ENCODE results near the gene BMPR1B. TPM values are rescaled to one million over a fixed set of nuclear protein-coding genes. Genes with fewer than 3 reads are reported as not detected.

Gene BMPR1B
- total RNA-seq, 1 donor from 2014 or later = not detected

DNA sequence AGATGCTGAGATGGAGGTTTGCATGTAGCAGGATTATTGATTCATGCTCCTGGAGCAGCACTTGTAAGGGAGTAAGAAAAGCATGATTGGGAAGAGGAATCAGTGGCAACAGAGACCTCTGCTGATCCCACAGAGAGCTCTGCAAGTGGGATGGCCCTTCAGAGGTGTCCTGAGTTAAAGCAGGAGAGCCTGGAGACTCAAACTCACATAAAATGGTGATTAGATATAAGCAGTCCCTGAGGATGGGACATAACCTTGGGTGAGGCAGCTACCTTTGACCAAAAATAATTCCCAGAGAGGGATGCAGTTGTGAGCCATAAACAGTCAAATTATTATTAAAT is 25.4 kb upstream of the BMPR1B start:
- ATAC-seq (ENCODE audit: low read depth) (no peak), DNase-seq (no peak)
- ChIA-PET POLR2A (no interaction called here), CTCF (no interaction called here)
- intact Hi-C loops (cut with micrococcal nuclease) = no loop called here
- Mint-ChIP-seq H3K9me3 (no peaks in the 10 kb centered on the region), H3K4me3 (no peak overlapping the region), H3K4me1 (no peaks in the 10 kb centered on the region), H3K27me3 (peaks cover 2% of the 10 kb centered on the region), H3K27ac (no peak overlapping the region), H3K36me3 (ENCODE audit: low read depth) (no peaks in the 10 kb centered on the region)
- TF ChIP-seq, protein P1, sequence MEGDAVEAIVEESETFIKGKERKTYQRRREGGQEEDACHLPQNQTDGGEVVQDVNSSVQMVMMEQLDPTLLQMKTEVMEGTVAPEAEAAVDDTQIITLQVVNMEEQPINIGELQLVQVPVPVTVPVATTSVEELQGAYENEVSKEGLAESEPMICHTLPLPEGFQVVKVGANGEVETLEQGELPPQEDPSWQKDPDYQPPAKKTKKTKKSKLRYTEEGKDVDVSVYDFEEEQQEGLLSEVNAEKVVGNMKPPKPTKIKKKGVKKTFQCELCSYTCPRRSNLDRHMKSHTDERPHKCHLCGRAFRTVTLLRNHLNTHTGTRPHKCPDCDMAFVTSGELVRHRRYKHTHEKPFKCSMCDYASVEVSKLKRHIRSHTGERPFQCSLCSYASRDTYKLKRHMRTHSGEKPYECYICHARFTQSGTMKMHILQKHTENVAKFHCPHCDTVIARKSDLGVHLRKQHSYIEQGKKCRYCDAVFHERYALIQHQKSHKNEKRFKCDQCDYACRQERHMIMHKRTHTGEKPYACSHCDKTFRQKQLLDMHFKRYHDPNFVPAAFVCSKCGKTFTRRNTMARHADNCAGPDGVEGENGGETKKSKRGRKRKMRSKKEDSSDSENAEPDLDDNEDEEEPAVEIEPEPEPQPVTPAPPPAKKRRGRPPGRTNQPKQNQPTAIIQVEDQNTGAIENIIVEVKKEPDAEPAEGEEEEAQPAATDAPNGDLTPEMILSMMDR (IDR thresholded peaks at IDR 0.05) = no peak

DNA sequence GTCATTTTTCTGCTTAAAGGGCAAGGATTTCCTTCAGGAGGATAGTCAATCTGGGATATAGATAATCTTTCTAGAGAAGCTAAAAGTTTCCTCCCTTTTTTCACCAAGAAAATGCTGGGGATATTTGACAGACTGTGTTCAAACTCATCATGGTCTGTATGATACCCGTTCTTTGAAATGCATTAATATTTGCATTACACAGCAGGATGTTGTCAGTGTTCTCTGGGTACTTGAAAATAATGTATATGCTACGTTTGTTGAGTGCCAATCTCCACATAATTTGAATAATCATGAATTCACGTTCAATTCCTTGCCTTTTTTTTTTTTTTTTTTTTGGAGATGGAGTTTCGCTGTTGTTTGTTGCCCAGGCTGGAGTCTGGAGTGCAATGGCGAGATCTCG is 18.0 kb upstream of the BMPR1B start:
- TF ChIP-seq, protein P1 (IDR thresholded peaks at IDR 0.05) = no peak
- intact Hi-C loops (cut with micrococcal nuclease) = no loop called here
- no peaks in the 10 kb centered on the region for H3K9me3 Mint-ChIP-seq
- H3K4me1 Mint-ChIP-seq = no peaks in the 10 kb centered on the region
- peaks cover 7% of the 10 kb centered on the region for H3K27me3 Mint-ChIP-seq
- H3K4me3 Mint-ChIP-seq = no peak overlapping the region
- no peak for DNase-seq
- no peaks in the 10 kb centered on the region for H3K36me3 Mint-ChIP-seq (ENCODE audit: low read depth)
- ATAC-seq (ENCODE audit: low read depth) = no peak
- CTCF ChIA-PET = no interaction called here
- POLR2A ChIA-PET = no interaction called here
- no peak overlapping the region for H3K27ac Mint-ChIP-seq

GRCh38 chr4:94741304-94741703 is 16.5 kb upstream of the BMPR1B start:
- Mint-ChIP-seq H3K27me3 (peaks cover 9% of the 10 kb centered on the region), H3K36me3 (ENCODE audit: low read depth) (no peaks in the 10 kb centered on the region), H3K4me3 (no peak overlapping the region), H3K27ac (no peak overlapping the region), H3K9me3 (no peaks in the 10 kb centered on the region), H3K4me1 (no peaks in the 10 kb centered on the region)
- intact Hi-C loops (cut with micrococcal nuclease) = no loop called here
- ChIA-PET POLR2A (no interaction called here), CTCF (no interaction called here)
- ATAC-seq (ENCODE audit: low read depth) = no peak
- TF ChIP-seq, protein P1 (IDR thresholded peaks at IDR 0.05) = no peak
- DNase-seq = no peak

DNA sequence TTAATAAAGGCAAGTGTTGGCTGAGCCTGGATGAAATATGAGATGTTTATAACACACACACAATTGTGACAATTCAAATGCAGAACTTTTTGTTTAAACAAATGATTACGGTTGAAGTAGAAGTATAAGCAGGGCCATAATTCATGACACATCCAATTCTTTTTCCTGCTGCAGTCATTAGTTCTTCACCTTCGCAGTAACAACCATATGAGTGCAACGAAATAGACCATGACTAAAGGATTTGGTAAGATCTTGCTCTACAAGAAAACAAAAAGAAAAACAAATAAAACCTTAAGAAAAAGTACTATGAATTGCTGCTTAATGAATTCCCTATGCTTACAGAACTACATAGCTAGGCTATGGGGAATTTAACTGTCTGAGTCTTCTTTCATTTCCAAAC is 13.9 kb upstream of the BMPR1B start:
- H3K27me3 Mint-ChIP-seq = peaks cover 11% of the 10 kb centered on the region
- H3K4me3 Mint-ChIP-seq = no peak overlapping the region
- TF ChIP-seq, protein P1 (IDR thresholded peaks at IDR 0.05) = no peak
- POLR2A ChIA-PET = no interaction called here
- no peaks in the 10 kb centered on the region for H3K4me1 Mint-ChIP-seq
- H3K27ac Mint-ChIP-seq = no peak overlapping the region
- CTCF ChIA-PET = no interaction called here
- DNase-seq = no peak
- intact Hi-C loops (cut with micrococcal nuclease) = no loop called here
- H3K9me3 Mint-ChIP-seq = no peaks in the 10 kb centered on the region
- no peak for ATAC-seq (ENCODE audit: low read depth)
- H3K36me3 Mint-ChIP-seq (ENCODE audit: low read depth) = no peaks in the 10 kb centered on the region

DNA sequence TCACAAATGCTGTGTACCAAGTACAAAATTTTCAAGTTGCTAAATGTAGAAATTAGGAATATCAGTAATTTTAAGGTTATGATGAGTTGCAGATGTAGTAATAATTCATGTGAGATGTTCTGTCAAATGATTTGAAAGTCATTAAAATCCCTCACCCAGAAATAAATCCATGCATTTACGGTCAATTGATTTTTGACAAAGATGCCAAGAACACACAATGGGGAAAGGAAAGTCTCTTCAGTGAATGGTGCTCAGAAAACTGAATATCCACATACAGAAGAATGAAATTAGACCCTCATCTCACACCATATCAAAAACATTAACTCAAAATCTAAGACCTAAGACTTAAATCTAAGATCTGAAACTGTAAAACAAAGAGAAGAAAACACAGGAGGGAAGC is 12.9 kb upstream of the BMPR1B start:
- no peaks in the 10 kb centered on the region for H3K36me3 Mint-ChIP-seq (ENCODE audit: low read depth)
- intact Hi-C loops (cut with micrococcal nuclease) = no loop called here

More for the DNA sequence above, 12.9 kb upstream of the BMPR1B start:
- no peak for DNase-seq
- ChIA-PET CTCF (no interaction called here), POLR2A (no interaction called here)
- Mint-ChIP-seq H3K4me3 (no peak overlapping the region), H3K27ac (no peak overlapping the region), H3K9me3 (no peaks in the 10 kb centered on the region), H3K27me3 (peaks cover 11% of the 10 kb centered on the region), H3K4me1 (no peaks in the 10 kb centered on the region)
- ATAC-seq (ENCODE audit: low read depth) = no peak
- TF ChIP-seq, protein P1 (IDR thresholded peaks at IDR 0.05) = no peak
